ENCODE results near the gene ACER3.

DNA sequence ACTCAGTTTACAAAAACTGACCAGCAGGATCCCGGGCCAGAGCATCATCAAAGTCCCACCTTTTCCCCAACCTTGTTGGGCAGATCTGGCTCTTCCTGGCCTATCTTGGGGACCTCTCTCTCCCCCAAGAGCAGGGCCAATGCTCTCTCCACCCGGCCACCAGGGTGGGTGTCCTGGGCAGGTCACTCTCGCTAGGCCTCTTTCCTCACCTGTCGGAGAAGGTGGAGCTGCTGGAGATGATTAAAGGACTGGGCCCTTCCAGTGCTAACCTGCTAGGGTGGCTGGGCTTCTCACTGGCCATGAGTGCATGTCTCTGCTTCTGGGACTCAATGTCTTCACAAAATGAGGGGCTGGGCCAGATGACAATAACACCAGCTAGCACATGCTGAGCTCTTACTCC is 203.1 kb downstream of the ACER3 start:
- no peak for TF ChIP-seq POLR2A (IDR thresholded peaks at IDR 0.05)
- TF ChIP-seq, protein P1, sequence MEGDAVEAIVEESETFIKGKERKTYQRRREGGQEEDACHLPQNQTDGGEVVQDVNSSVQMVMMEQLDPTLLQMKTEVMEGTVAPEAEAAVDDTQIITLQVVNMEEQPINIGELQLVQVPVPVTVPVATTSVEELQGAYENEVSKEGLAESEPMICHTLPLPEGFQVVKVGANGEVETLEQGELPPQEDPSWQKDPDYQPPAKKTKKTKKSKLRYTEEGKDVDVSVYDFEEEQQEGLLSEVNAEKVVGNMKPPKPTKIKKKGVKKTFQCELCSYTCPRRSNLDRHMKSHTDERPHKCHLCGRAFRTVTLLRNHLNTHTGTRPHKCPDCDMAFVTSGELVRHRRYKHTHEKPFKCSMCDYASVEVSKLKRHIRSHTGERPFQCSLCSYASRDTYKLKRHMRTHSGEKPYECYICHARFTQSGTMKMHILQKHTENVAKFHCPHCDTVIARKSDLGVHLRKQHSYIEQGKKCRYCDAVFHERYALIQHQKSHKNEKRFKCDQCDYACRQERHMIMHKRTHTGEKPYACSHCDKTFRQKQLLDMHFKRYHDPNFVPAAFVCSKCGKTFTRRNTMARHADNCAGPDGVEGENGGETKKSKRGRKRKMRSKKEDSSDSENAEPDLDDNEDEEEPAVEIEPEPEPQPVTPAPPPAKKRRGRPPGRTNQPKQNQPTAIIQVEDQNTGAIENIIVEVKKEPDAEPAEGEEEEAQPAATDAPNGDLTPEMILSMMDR (IDR thresholded peaks at IDR 0.05 in 4 of 5, conservative IDR thresholded peaks at IDR 0.05 in 1 of 5), result no peak
